GM12878 (cell line): Measurements from ENCODE around the gene SRSF5. TPM values are rescaled to one million over a fixed set of nuclear protein-coding genes. Genes with fewer than 3 reads are reported as not detected.

Experiments used
- ATAC-seq: fragments of 200-7000 bp; cut with Tn5 transposase; 3 replicates; pipeline ENCODE4 v1.9.1; 2020; ENCODE audit warnings: mild to moderate bottlenecking, moderate library complexity
- BruUV-seq: library from RNA; stranded (reverse); fragments of 400-500 nt; replicated peaks from 2 replicates; lab custom pipeline; 2021; lab: Mats Ljungman, UMichigan
- CTCF ChIA-PET: fragments of 300-600 bp; sonication (Branson Sonifier 250); formaldehyde crosslinking; extraction: SDS; loops from one replicate; lab custom pipeline; 2021; ENCODE audit warnings: inconsistent platforms; lab: Yijun Ruan, JAX
- POLR2A ChIA-PET: fragments of 350-600 bp; formaldehyde crosslinking; extraction: SDS; loops from one replicate; lab custom pipeline; 2021; ENCODE audit warnings: inconsistent platforms; lab: Charles Lee
- RAD21 ChIA-PET: fragments of 300-600 bp; sonication (Branson Sonifier 250); formaldehyde crosslinking; loops from one replicate; lab custom pipeline; 2023; ENCODE audit warnings: antibody characterized with exemption; ENCODE audit not compliant: unreplicated experiment; lab: Charles Lee
- SMC1A ChIA-PET: fragments of 300-600 bp; sonication (Branson Sonifier 250); formaldehyde crosslinking; loops from one replicate; lab custom pipeline; 2023; ENCODE audit not compliant: unreplicated experiment, uncharacterized antibody; lab: Charles Lee
- DNase-seq: peaks from one replicate; pipeline ENCODE4 v3.0.0-alpha.2; 2011; ENCODE audit warnings: low read depth, low spot score
- FAIRE-seq: peaks from 3 replicates; lab custom pipeline; 2011; peaks lifted over from hg19 to GRCh38; lab: Jason Lieb, UNC
- H2AFZ ChIP-seq: 2 replicates; pipeline ENCODE4 v1.6.0; 2011; ENCODE audit warnings: low read depth, low read length, control low read depth; ENCODE audit not compliant: control insufficient read depth
- H3K27ac ChIP-seq: 2 replicates; pipeline ENCODE4 v1.5.1; 2011; ENCODE audit warnings: control low read depth; ENCODE audit not compliant: control insufficient read depth, insufficient read depth
- H3K27me3 ChIP-seq, 2 experiments: replicated peaks in 1 of 2; 2 replicates each; pipeline versions ENCODE4 v1.6.0 to v1.6.1; 2011; ENCODE audit warnings: low read length in 1 of 2; ENCODE audit not compliant: control insufficient read depth in 2 of 2, insufficient read depth in 2 of 2
- H3K36me3 ChIP-seq, 2 experiments: 2 replicates each; pipeline ENCODE4 v1.5.1; 2011; ENCODE audit warnings: low read length in 1 of 2; ENCODE audit not compliant: control insufficient read depth in 2 of 2, insufficient read depth in 2 of 2
- H3K4me1 ChIP-seq: 2 replicates; pipeline ENCODE4 v1.6.1; 2011; ENCODE audit warnings: mild to moderate bottlenecking, low read length, moderate library complexity, mixed read lengths; ENCODE audit not compliant: control insufficient read depth, insufficient read depth
- H3K4me2 ChIP-seq: 2 replicates; pipeline ENCODE4 v1.6.0; 2011; ENCODE audit warnings: control low read depth; ENCODE audit not compliant: control insufficient read depth, insufficient read depth
- H3K4me3 ChIP-seq: fragments of 200-600 bp; sonication (generic); 2 replicates; pipeline ENCODE4 v1.5.1; 2016
- H3K79me2 ChIP-seq: 2 replicates; pipeline ENCODE4 v1.6.0; 2011; ENCODE audit warnings: low read length; ENCODE audit not compliant: control insufficient read depth, insufficient read depth
- H3K9ac ChIP-seq: 2 replicates; pipeline ENCODE4 v1.8.0; 2011; ENCODE audit warnings: low read length, control low read depth, mixed read lengths; ENCODE audit not compliant: control insufficient read depth, insufficient read depth
- H3K9me3 ChIP-seq: replicated peaks from 3 replicates; pipeline ENCODE4 v1.5.1; 2011; ENCODE audit warnings: mild to moderate bottlenecking, low read length; ENCODE audit not compliant: control insufficient read depth, insufficient read depth
- H4K20me1 ChIP-seq: 2 replicates; pipeline ENCODE4 v1.6.0; 2011; ENCODE audit not compliant: control insufficient read depth, insufficient read depth
- EP300 ChIP-seq, 2 experiments: fragments of 150-350 bp in 1 of 2; IDR thresholded peaks; 2 replicates each; pipeline ENCODE4 v1.6.1; 2011 to 2012; ENCODE audit warnings: low read depth in 2 of 2, low read length in 2 of 2, borderline replicate concordance in 1 of 2, improper control_type of control experiment in 1 of 2, inconsistent platforms in 1 of 2; ENCODE audit not compliant: control insufficient read depth in 1 of 2
- FOS ChIP-seq: IDR thresholded peaks from 3 replicates; pipeline ENCODE4 v1.6.1; 2011; ENCODE audit warnings: borderline replicate concordance; ENCODE audit not compliant: insufficient read length; ENCODE audit errors: extremely low read depth
- LARP7 ChIP-seq: fragments of 450-650 bp; IDR thresholded peaks from 2 replicates; pipeline ENCODE4 v1.6.1; 2017; ENCODE audit warnings: mild to moderate bottlenecking
- MEF2B ChIP-seq: fragments of 450-650 bp; IDR thresholded peaks from 2 replicates; pipeline ENCODE4 v1.6.1; 2018; ENCODE audit warnings: mild to moderate bottlenecking, moderate library complexity; ENCODE audit not compliant: partially characterized antibody, poor library complexity, severe bottlenecking
- MXI1 ChIP-seq: fragments of 150-350 bp; IDR thresholded peaks from 2 replicates; pipeline ENCODE4 v1.6.1; 2011; ENCODE audit warnings: low read depth, mild to moderate bottlenecking, inconsistent platforms, low read length, improper control_type of control experiment
- PBX3 ChIP-seq: IDR thresholded peaks from 2 replicates; pipeline ENCODE4 v1.6.1; 2011; ENCODE audit warnings: mild to moderate bottlenecking, low read depth, low read length, moderate library complexity; ENCODE audit not compliant: insufficient replicate concordance
- SUPT20H ChIP-seq: IDR thresholded peaks from 2 replicates; pipeline ENCODE4 v1.6.1; 2011; ENCODE audit warnings: low read depth, mild to moderate bottlenecking, low read length, moderate library complexity, borderline replicate concordance; ENCODE audit not compliant: control insufficient read depth
- TAF1 ChIP-seq: IDR thresholded peaks from 2 replicates; pipeline ENCODE4 v1.6.1; 2011; ENCODE audit warnings: mild to moderate bottlenecking, low read depth, low read length, borderline replicate concordance
- TCF3 ChIP-seq: IDR thresholded peaks from 2 replicates; pipeline ENCODE4 v1.6.1; 2012; ENCODE audit warnings: low read depth, mild to moderate bottlenecking, low read length, borderline replicate concordance; ENCODE audit not compliant: insufficient read depth
- ZSCAN29 ChIP-seq: fragments of 450-650 bp; IDR thresholded peaks from 2 replicates; pipeline ENCODE4 v1.6.1; 2017; ENCODE audit warnings: mild to moderate bottlenecking, moderate library complexity
- ZZZ3 ChIP-seq: IDR thresholded peaks from 2 replicates; pipeline ENCODE4 v1.6.1; 2011; ENCODE audit warnings: low read depth; ENCODE audit not compliant: control insufficient read depth, insufficient read length
- WGBS: methylation state at CpG from one replicate; pipeline ENCODE4 v1.1.6; 2016; ENCODE audit warnings: low lambda C conversion rate; ENCODE audit not compliant: insufficient replicate concordance, insufficient coverage; ENCODE audit errors: missing lambda C conversion rate; 5-methylcytosine and 5-hydroxymethylcytosine counted together
- in situ Hi-C: fragments of 300-500 bp; cut with MboI; formaldehyde crosslinking; loops from 9 replicates; pipeline ENCODE4 v1.14.3; 2018; ENCODE audit warnings: mixed read lengths
- intact Hi-C: fragments of 100-400 bp; cut with micrococcal nuclease; formaldehyde crosslinking; loops from one replicate; pipeline ENCODE4 v1.14.2; 2022; ENCODE audit not compliant: unreplicated experiment
- polyA plus RNA-seq, 11 experiments: library from polyadenylated mRNA; depleted of rRNA in 4 of 11; unstranded in 6 of 11; stranded (reverse) in 5 of 11; fragments of >200 nt; fragmentation: Nextera tagmentation in 4 of 11; fragmentation: Illumina TruSeq in 1 of 11; extraction: Ambion mirVana in 4 of 11; extraction: Trizol in 1 of 11; gene quantifications; 1 replicate in 1 of 11; 2 replicates in 10 of 11; pipeline versions ENCODE4 v1.2.1 to v1.2.3, GENCODE V29; 2011 to 2016; ENCODE audit warnings: inconsistent platforms in 2 of 11, missing spikeins in 2 of 11, low read depth in 1 of 11
- total RNA-seq, 4 experiments: library from RNA; depleted of rRNA in 3 of 4; stranded (reverse); fragments of >200 nt in 3 of 4; fragmentation: Illumina TruSeq in 1 of 4; extraction: Trizol in 1 of 4; gene quantifications; 2 replicates each; pipeline versions ENCODE4 v1.2.1 to v1.2.3, GENCODE V29; 2013 to 2021
- TF ChIP-seq, protein P1 (sequence below): IDR thresholded peaks from 2 replicates; pipeline ENCODE4 v1.6.1; 2011; ENCODE audit warnings: low read depth, low read length, improper control_type of control experiment, borderline replicate concordance
- TF ChIP-seq, protein P2 (sequence below): IDR thresholded peaks from 2 replicates; pipeline ENCODE4 v1.6.1; 2012; ENCODE audit warnings: low read depth, low read length, improper control_type of control experiment

Gene SRSF5
- total and polyA plus RNA-seq, 10 of the 15 experiments (the other 5 are each of a cell fraction or from before 2014, with no cell fraction given): 136 to 453 (median 275) TPM

DNA sequence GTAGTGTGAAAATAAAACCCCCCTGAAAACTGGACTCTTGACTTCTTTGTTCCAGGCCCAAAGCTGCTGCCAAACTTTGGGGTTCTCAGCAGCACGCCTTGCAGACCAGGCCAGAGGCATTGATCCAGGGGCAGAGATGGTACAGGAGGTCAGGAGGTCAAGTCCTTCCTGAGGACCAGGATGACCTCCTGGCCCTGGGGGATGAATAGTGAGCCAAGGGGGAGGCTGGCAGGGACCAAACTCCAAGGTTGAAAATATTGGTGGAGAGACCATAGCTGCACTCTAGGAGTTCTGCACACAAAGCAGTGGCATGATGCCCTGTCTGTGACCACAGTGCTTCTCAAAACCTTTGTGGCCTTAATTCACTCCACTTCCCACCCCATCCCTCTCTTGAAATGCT is 18.0 kb downstream of the SRSF5 start:
- H3K79me2 ChIP-seq: no peaks in the 10 kb centered on the region
- no peak overlapping the region for H3K4me2 ChIP-seq
- no peaks in the 10 kb centered on the region; a peak in 1 of 4 replicates for H3K36me3 ChIP-seq
- SMC1A ChIA-PET: no interaction called here
- H3K4me3 ChIP-seq: no peak overlapping the region
- DNase-seq (no peak), ATAC-seq (no peak), FAIRE-seq (no peak)
- H2AFZ ChIP-seq: no peak overlapping the region
- no peaks in the 10 kb centered on the region for H3K4me1 ChIP-seq
- no TSS peak for BruUV-seq
- POLR2A ChIA-PET: no interaction called here
- intact Hi-C loops (no loop called here), in situ Hi-C loops (no loop called here)
- no peak overlapping the region for H3K9ac ChIP-seq
- no peaks in the 10 kb centered on the region for H3K9me3 ChIP-seq
- 45% methylated on average over 1 of the region's 1 CpG for WGBS
- no peak overlapping the region for H3K27ac ChIP-seq
- no peaks in the 10 kb centered on the region for H3K27me3 ChIP-seq
- CTCF ChIA-PET: interaction anchor here (0.8 kb wide), 1 partner anchor 54 kb away, joined by 3 read pairs; no protein-coding TSS in a partner anchor
- no peak for TF ChIP-seq MXI1
- TF ChIP-seq SUPT20H: no peak
- no peak for TF ChIP-seq LARP7
- TF ChIP-seq FOS: no peak
- TF ChIP-seq MEF2B: no peak
- TF ChIP-seq, protein P1, sequence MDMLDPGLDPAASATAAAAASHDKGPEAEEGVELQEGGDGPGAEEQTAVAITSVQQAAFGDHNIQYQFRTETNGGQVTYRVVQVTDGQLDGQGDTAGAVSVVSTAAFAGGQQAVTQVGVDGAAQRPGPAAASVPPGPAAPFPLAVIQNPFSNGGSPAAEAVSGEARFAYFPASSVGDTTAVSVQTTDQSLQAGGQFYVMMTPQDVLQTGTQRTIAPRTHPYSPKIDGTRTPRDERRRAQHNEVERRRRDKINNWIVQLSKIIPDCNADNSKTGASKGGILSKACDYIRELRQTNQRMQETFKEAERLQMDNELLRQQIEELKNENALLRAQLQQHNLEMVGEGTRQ: no peak
- no peak for TF ChIP-seq TAF1
- TF ChIP-seq PBX3: no peak
- TF ChIP-seq, protein P2, sequence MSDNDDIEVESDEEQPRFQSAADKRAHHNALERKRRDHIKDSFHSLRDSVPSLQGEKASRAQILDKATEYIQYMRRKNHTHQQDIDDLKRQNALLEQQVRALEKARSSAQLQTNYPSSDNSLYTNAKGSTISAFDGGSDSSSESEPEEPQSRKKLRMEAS: no peak
- TF ChIP-seq EP300 (IDR thresholded peaks at IDR 0.05; ENCODE audit: borderline replicate concordance in 1 of 2, control insufficient read depth in 1 of 2, low read depth in 2 of 2, low read length in 2 of 2): no peak
- no peak for TF ChIP-seq TCF3
- no peak for TF ChIP-seq ZZZ3
- TF ChIP-seq ZSCAN29: no peak
- RAD21 ChIA-PET: no interaction called here
- H4K20me1 ChIP-seq: no peaks in the 10 kb centered on the region
